CD14-positive monocyte (primary cell): Measurements from ENCODE around the gene FAM219B. TPM values are rescaled to one million over a fixed set of nuclear protein-coding genes. Genes with fewer than 3 reads are reported as not detected.
"Not testable (repeated sequence)": the region's sequence is repeated elsewhere in the genome, so short reads cannot be mapped to it uniquely, and the experiment has no call there.

Experiments used
- DNase-seq, 3 donors: peaks; one replicate each; pipeline ENCODE4 v3.0.0-alpha.2; 2011 to 2022
- H2AFZ ChIP-seq: 2 replicates; pipeline ENCODE4 v1.6.0; 2012; ENCODE audit warnings: mild to moderate bottlenecking, low read depth, low read length, inconsistent platforms; ENCODE audit not compliant: insufficient read depth, poor library complexity, severe bottlenecking
- H3K27ac ChIP-seq, 2 donors: 1 replicate in 1 of 2; 2 replicates in 1 of 2; pipeline ENCODE4 v1.5.1; 2012 to 2013; ENCODE audit warnings: low read length in 2 of 2, control low read depth in 1 of 2, inconsistent platforms in 1 of 2, low read depth in 1 of 2, mild to moderate bottlenecking in 1 of 2
- H3K27me3 ChIP-seq, 2 donors: one replicate each; pipeline versions ENCODE4 v1.6.0 to v1.6.1; 2011 to 2013; ENCODE audit warnings: low read length in 2 of 2; ENCODE audit not compliant: control insufficient read depth in 2 of 2, insufficient read depth in 2 of 2
- H3K36me3 ChIP-seq, 2 donors: replicated peaks in 1 of 2; 1 replicate in 1 of 2; 2 replicates in 1 of 2; pipeline versions ENCODE4 v1.5.1 to v1.6.1; 2012 to 2013; ENCODE audit warnings: low read length in 2 of 2, control low read depth in 1 of 2, inconsistent platforms in 1 of 2, mild to moderate bottlenecking in 1 of 2; ENCODE audit not compliant: insufficient read depth in 2 of 2, control insufficient read depth in 1 of 2
- H3K4me1 ChIP-seq, 2 donors: 1 replicate in 1 of 2; 2 replicates in 1 of 2; pipeline versions ENCODE4 v1.5.1 to v1.6.1; 2012 to 2013; ENCODE audit warnings: low read length in 2 of 2, control low read depth in 1 of 2, inconsistent platforms in 1 of 2, mild to moderate bottlenecking in 1 of 2, moderate library complexity in 1 of 2; ENCODE audit not compliant: insufficient read depth in 2 of 2, control insufficient read depth in 1 of 2
- H3K4me2 ChIP-seq: replicated peaks from 2 replicates; pipeline ENCODE3; 2012; ENCODE audit warnings: low read length, moderate library complexity, mild to moderate bottlenecking; ENCODE audit not compliant: poor library complexity, severe bottlenecking; ENCODE audit errors: extremely low read depth
- H3K4me3 ChIP-seq, 3 experiments: fragments of 200-600 bp in 1 of 3; sonication (generic) in 1 of 3; replicated peaks in 1 of 3; 1 replicate in 2 of 3; 2 replicates in 1 of 3; pipeline ENCODE4 v1.5.1; 2011 to 2013; ENCODE audit warnings: low read length in 3 of 3, mild to moderate bottlenecking in 3 of 3, control low read depth in 2 of 3, low read depth in 2 of 3, inconsistent platforms in 1 of 3, moderate library complexity in 1 of 3
- H3K79me2 ChIP-seq: 2 replicates; pipeline ENCODE4 v1.6.0; 2012; ENCODE audit warnings: mild to moderate bottlenecking, control low read depth, inconsistent platforms, low read length, moderate library complexity; ENCODE audit not compliant: insufficient read depth
- H3K9ac ChIP-seq: 2 replicates; pipeline ENCODE4 v1.6.0; 2017; ENCODE audit warnings: low read length, mild to moderate bottlenecking; ENCODE audit not compliant: insufficient read depth, poor library complexity, severe bottlenecking
- H3K9me3 ChIP-seq, 2 donors: replicated peaks in 1 of 2; 1 replicate in 1 of 2; 2 replicates in 1 of 2; pipeline versions ENCODE4 v1.5.1 to v1.6.1; 2012 to 2013; ENCODE audit warnings: low read length in 2 of 2, control low read depth in 1 of 2; ENCODE audit not compliant: control insufficient read depth in 1 of 2, insufficient read depth in 1 of 2
- H4K20me1 ChIP-seq: 2 replicates; pipeline ENCODE4 v1.6.0; 2012; ENCODE audit warnings: mild to moderate bottlenecking, low read length, control low read depth, moderate library complexity; ENCODE audit not compliant: insufficient read depth
- H3K27ac Mint-ChIP-seq, 7 donors: one replicate each; pipeline ENCODE4 v1.8.0; 2020; ENCODE audit warnings: mild to moderate bottlenecking in 7 of 7, mixed read lengths in 7 of 7, moderate library complexity in 6 of 7, inconsistent platforms in 2 of 7
- H3K27me3 Mint-ChIP-seq, 3 donors: one replicate each; pipeline ENCODE4 v1.8.0; 2021 to 2022; ENCODE audit warnings: low read depth in 3 of 3, mild to moderate bottlenecking in 3 of 3, mixed read lengths in 3 of 3, moderate library complexity in 3 of 3, inconsistent platforms in 1 of 3
- H3K36me3 Mint-ChIP-seq, 2 donors: one replicate each; pipeline ENCODE4 v1.8.0; 2020; ENCODE audit warnings: mixed read lengths in 2 of 2, inconsistent platforms in 1 of 2, mild to moderate bottlenecking in 1 of 2
- H3K4me1 Mint-ChIP-seq: one replicate; pipeline ENCODE4 v1.8.0; 2020; ENCODE audit warnings: mild to moderate bottlenecking, mixed read lengths
- H3K4me3 Mint-ChIP-seq, 2 donors: one replicate each; pipeline ENCODE4 v1.8.0; 2020; ENCODE audit warnings: mild to moderate bottlenecking in 2 of 2, mixed read lengths in 2 of 2, moderate library complexity in 1 of 2
- H3K9me3 Mint-ChIP-seq, 7 donors: one replicate each; pipeline ENCODE4 v1.8.0; 2020 to 2022; ENCODE audit warnings: mixed read lengths in 7 of 7, mild to moderate bottlenecking in 6 of 7, moderate library complexity in 6 of 7, inconsistent platforms in 2 of 7
- WGBS: methylation state at CpG from one replicate; pipeline ENCODE4 v1.1.5; 2013; ENCODE audit warnings: missing lambda C conversion rate; ENCODE audit not compliant: insufficient coverage; 5-methylcytosine and 5-hydroxymethylcytosine counted together
- intact Hi-C, 2 donors: fragments of 100-400 bp; cut with micrococcal nuclease; formaldehyde crosslinking; loops; one replicate each; pipeline versions ENCODE4 v1.15.0 to v1.15.1; 2023
- polyA plus RNA-seq, 3 donors: library from polyadenylated mRNA; depleted of rRNA in 1 of 3; unstranded in 2 of 3; stranded (reverse) in 1 of 3; fragments of 300-500 nt in 2 of 3; fragments of >200 nt in 1 of 3; fragmentation: Illumina TruSeq in 2 of 3; gene quantifications; 1 replicate in 2 of 3; 2 replicates in 1 of 3; pipeline ENCODE4 v1.2.3, GENCODE V29; 2012 to 2021
- TF ChIP-seq, protein P1 (sequence below): fragments of 200-600 bp; IDR thresholded peaks from one replicate; pipeline ENCODE4 v1.8.0; 2022; ENCODE audit warnings: antibody characterized with exemption, mild to moderate bottlenecking

The FAM219B gene
- polyA plus RNA-seq, 3 donors, result 11.7 to 53.9 (median 17.1) TPM

DNA sequence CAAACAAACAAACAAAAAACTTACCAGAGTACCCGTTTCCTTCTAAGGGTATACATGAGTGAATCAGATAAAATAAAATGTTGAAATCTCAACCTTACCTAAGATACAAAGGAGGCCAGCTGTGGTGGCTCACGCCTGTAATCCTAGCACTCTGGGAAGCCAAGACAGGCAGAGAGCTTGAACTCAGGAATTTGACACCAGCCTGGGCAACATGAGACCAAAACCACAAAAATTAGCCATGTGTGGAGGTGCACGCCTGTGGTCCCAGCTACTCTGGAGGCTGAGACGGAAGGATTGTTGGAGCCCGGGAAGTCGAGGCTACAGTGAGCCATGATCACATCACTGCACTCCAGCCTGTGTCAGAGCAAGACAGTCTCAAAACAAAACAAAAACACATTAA, 11.0 kb upstream of the FAM219B start:
- Histone ChIP-seq H4K20me1 (no peaks in the 10 kb centered on the region), H3K4me1 (peaks cover 0 to 5% of the 10 kb centered on the region in 2 donors), H3K36me3 (peaks cover 67 to 94% of the 10 kb centered on the region in 2 donors), H3K9me3 (no peaks in the 10 kb centered on the region), H3K27ac (no peak overlapping the region), H2AFZ (no peak overlapping the region), H3K79me2 (no peaks in the 10 kb centered on the region), H3K27me3 (no peaks in the 10 kb centered on the region), H3K4me3 (no peak overlapping the region), H3K4me2 (no peak overlapping the region), H3K9ac (no peak overlapping the region)
- Mint-ChIP-seq H3K9me3 (no peaks in the 10 kb centered on the region), H3K27me3 (peaks cover 0 to 1% (median 0%) of the 10 kb centered on the region in 3 donors), H3K36me3 (peaks cover 62 to 94% of the 10 kb centered on the region in 2 donors), H3K27ac (peak overlapping the region in 2 of 7 donors; percentile 17 to 66), H3K4me1 (peaks cover 9% of the 10 kb centered on the region), H3K4me3 (no peak overlapping the region)
- no peak for DNase-seq
- 80% methylated on average over 1 of the region's 6 CpGs for WGBS
- intact Hi-C loops, result no loop called here
- TF ChIP-seq, protein P1, sequence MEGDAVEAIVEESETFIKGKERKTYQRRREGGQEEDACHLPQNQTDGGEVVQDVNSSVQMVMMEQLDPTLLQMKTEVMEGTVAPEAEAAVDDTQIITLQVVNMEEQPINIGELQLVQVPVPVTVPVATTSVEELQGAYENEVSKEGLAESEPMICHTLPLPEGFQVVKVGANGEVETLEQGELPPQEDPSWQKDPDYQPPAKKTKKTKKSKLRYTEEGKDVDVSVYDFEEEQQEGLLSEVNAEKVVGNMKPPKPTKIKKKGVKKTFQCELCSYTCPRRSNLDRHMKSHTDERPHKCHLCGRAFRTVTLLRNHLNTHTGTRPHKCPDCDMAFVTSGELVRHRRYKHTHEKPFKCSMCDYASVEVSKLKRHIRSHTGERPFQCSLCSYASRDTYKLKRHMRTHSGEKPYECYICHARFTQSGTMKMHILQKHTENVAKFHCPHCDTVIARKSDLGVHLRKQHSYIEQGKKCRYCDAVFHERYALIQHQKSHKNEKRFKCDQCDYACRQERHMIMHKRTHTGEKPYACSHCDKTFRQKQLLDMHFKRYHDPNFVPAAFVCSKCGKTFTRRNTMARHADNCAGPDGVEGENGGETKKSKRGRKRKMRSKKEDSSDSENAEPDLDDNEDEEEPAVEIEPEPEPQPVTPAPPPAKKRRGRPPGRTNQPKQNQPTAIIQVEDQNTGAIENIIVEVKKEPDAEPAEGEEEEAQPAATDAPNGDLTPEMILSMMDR, result no peak

DNA sequence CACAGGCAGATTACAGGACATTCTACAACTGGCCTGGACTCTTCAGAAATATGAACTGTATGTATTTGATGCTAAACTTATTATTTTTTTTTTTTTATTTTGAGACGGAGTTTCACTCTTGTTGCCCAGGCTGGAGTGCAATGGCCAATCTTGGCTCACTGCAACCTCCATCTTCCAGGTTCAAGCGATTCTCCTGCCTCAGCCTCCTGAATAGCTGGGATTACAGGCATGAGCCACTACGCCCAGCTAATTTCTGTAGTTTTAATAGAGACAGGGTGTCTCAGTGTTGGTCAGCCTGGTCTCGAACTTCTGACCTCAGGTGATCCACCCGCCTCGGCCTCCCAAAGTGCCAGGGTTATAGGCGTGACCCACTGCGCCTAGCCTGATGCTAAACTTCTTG, 7.1 kb upstream of the FAM219B start:
- H3K9me3 ChIP-seq, H3K27ac ChIP-seq, H3K79me2 ChIP-seq, H3K27me3 Mint-ChIP-seq, H3K27ac Mint-ChIP-seq, DNase-seq, H3K4me1 Mint-ChIP-seq, intact Hi-C loops, H2AFZ ChIP-seq, H4K20me1 ChIP-seq, H3K9me3 Mint-ChIP-seq, H3K4me3 ChIP-seq, H3K4me2 ChIP-seq, H3K4me1 ChIP-seq, H3K9ac ChIP-seq, H3K27me3 ChIP-seq, H3K4me3 Mint-ChIP-seq: not testable (repeated sequence)
- WGBS, result 100% methylated on average over 1 of the region's 8 CpGs
- peaks cover 38 to 78% of the 10 kb centered on the region in 2 donors for H3K36me3 Mint-ChIP-seq
- peaks cover 45 to 73% of the 10 kb centered on the region in 2 donors for H3K36me3 ChIP-seq
